C4-2B (cell line): Measurements from ENCODE around the gene PBX4.

ENCODE experiments used
- CTCF ChIP-seq: fragments of 450-650 bp; conservative IDR thresholded peaks from 2 replicates; pipeline ENCODE4 v1.5.1; 2017; ENCODE audit warnings: mild to moderate bottlenecking
- ZFX ChIP-seq: fragments of 450-650 bp; IDR thresholded peaks from 2 replicates; pipeline ENCODE4 v1.6.1; 2017

- no peak for TF ChIP-seq CTCF
- TF ChIP-seq ZFX: no peak
These were observed 31.1 kb upstream of the PBX4 start for GRCh38 chr19:19649580-19649995.
